Activated naive CD4-positive, alpha-beta T cell treated with anti-CD3 and anti-CD28 coated beads, Interleukin-2, amount 10 ng/mL, durations not matched to agents 7 days and 5 days (primary cell): ENCODE data around the gene LIN7B.

Experiments
- CTCF ChIA-PET: fragments of 350-600 bp; sonication (Branson Sonifier 250); formaldehyde crosslinking; loops from one replicate; lab custom pipeline; 2021; ENCODE audit warnings: antibody characterized with exemption; lab: Charles Lee
- DNase-seq: peaks from one replicate; pipeline ENCODE4 v3.0.0-alpha.2; 2020
- H3K27ac Mint-ChIP-seq: one replicate; pipeline ENCODE4 v1.8.0; 2021; ENCODE audit warnings: mild to moderate bottlenecking, moderate library complexity, mixed read lengths
- H3K27me3 Mint-ChIP-seq: one replicate; pipeline ENCODE4 v1.8.0; 2021; ENCODE audit warnings: mild to moderate bottlenecking, mixed read lengths
- H3K36me3 Mint-ChIP-seq: one replicate; pipeline ENCODE4 v1.8.0; 2021; ENCODE audit warnings: mixed read lengths
- H3K4me1 Mint-ChIP-seq: one replicate; pipeline ENCODE4 v1.8.0; 2021; ENCODE audit warnings: mixed read lengths
- H3K4me3 Mint-ChIP-seq: one replicate; pipeline ENCODE4 v1.8.0; 2021; ENCODE audit warnings: mild to moderate bottlenecking, moderate library complexity, mixed read lengths
- H3K9me3 Mint-ChIP-seq: one replicate; pipeline ENCODE4 v1.8.0; 2021; ENCODE audit warnings: mixed read lengths

The LIN7B gene

DNA sequence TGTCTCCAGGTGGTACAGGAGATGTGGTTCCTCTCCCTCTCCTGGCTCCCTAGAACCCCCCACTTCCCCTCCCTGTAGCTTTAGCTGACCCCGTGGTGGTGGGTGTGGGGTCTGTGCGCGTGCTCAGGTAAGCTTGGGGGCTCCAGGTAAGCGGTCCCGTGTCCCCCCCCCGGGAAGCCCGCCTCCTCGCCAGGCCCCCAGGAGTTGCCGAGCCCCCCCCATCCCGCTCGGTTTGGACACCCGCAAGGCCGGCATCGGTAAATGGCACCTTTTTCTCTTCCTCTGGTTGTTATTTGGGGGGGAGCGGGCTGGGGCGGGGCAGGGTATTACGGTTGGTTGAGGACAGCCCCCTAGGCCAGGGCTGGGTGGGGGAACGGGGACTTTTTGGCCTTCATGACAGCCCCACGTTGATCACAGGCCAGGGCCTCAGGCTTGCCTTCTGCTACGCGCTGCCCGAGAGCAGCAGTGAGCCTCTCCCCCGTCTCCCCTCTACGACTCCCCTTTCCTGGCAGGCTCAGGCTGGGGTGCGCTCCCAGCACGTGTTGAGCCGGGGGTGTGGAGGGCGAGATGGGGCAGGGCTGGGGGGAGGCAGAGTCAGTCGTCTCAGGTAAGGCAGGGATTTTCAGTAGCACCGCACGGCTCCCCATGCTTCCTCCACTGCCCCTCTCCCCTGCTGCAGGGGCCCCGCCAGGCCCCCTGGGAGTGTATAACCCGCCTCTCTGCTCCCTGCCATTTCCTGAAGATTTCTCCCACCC is 10.7 kb upstream of the LIN7B start:
- Mint-ChIP-seq H3K27ac (no peak overlapping the region), H3K9me3 (no peaks in the 10 kb centered on the region), H3K4me1 (peaks cover 4% of the 10 kb centered on the region), H3K4me3 (no peak overlapping the region), H3K27me3 (no peaks in the 10 kb centered on the region), H3K36me3 (peaks cover 53% of the 10 kb centered on the region)
- DNase-seq = no peak
- CTCF ChIA-PET = no interaction called here

DNA sequence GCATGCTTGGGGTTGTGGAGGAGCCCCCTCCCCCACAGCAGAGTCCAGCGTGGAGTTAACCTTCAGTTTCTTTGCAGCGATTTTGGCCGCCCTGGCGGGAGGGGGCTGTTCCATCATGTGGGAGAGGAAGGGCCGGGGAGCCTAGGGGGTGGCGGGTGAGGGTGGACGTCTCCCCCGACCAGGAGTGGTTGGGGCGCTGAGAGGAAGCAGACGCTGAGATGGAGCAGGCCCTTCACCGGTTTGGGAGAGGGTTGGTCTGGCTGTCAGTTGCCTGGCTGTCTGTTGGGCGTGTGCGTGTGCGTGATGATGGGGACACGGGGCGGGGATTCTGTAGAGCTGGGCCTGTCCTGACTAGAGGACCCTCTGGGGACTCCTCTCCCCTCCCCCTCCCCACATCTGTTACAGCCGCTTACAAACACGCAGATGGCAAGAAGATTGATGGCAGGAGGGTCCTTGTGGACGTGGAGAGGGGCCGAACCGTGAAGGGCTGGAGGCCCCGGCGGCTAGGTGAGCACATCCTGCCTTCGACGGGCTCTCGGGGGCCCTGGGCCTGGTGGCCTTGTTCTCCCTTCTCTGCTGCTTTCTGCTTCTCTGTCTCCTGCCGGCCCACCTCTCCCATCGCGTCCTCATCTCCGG is 9.8 kb upstream of the LIN7B start:
- Mint-ChIP-seq H3K27me3 (no peaks in the 10 kb centered on the region), H3K4me3 (no peak overlapping the region), H3K4me1 (peaks cover 6% of the 10 kb centered on the region), H3K36me3 (peaks cover 54% of the 10 kb centered on the region), H3K9me3 (no peaks in the 10 kb centered on the region), H3K27ac (no peak overlapping the region)
- CTCF ChIA-PET = interaction anchor here (2.7 kb wide), 1 partner anchor 10 kb away, joined by 11 read pairs; the partner anchor contains the start of gene LIN7B
- no peak for DNase-seq

- Mint-ChIP-seq H3K27me3 (no peaks in the 10 kb centered on the region), H3K27ac (peak overlapping the region; percentile 74), H3K4me1 (peaks cover 6% of the 10 kb centered on the region), H3K4me3 (peak overlapping the region; percentile 18), H3K9me3 (no peaks in the 10 kb centered on the region), H3K36me3 (peaks cover 38% of the 10 kb centered on the region)
- DNase-seq = peak; percentile 77
- CTCF ChIA-PET = interaction anchor here (0.5 to 2.7 kb wide), 9 partner anchors 8 to 119 kb away, joined by 3 to 18 read pairs (median 7); partner anchors contain the start of gene LIN7B
Measured at GRCh38 chr19:49106648-49107135, 7.5 kb upstream of the LIN7B start.

- H3K4me1 Mint-ChIP-seq = peaks cover 7% of the 10 kb centered on the region
- H3K27ac Mint-ChIP-seq = no peak overlapping the region
- H3K36me3 Mint-ChIP-seq = peaks cover 35% of the 10 kb centered on the region
- H3K4me3 Mint-ChIP-seq = no peak overlapping the region
- CTCF ChIA-PET = no interaction called here
- no peaks in the 10 kb centered on the region for H3K27me3 Mint-ChIP-seq
- no peaks in the 10 kb centered on the region for H3K9me3 Mint-ChIP-seq
- no peak for DNase-seq
Measured at GRCh38 chr19:49107625-49108459, 6.3 kb upstream of the LIN7B start.

DNA sequence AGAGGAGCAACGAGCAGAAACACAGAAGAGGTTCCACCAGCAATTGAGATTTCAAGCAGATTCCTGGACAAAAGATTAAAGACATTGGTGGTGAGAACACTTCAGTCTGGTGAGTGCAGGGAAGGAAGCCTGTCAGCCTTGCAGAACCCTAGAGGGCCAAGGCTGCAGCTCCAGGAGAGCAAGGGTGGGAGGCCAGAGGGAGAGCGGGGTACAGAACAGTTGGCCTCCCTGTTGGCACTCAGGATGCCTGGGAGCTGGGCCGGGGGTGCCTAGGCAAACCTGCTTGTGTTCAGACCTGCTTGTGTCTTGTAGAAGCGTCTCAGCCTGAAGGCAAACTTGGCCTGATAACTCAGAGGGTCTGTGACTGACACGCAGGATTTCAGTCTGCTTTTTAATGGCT is 5.1 kb upstream of the LIN7B start:
- no peak overlapping the region for H3K4me3 Mint-ChIP-seq
- H3K4me1 Mint-ChIP-seq = peaks cover 18% of the 10 kb centered on the region
- H3K36me3 Mint-ChIP-seq = peaks cover 35% of the 10 kb centered on the region
- CTCF ChIA-PET = no interaction called here
- H3K9me3 Mint-ChIP-seq = no peaks in the 10 kb centered on the region
- DNase-seq = no peak
- no peak overlapping the region for H3K27ac Mint-ChIP-seq
- no peaks in the 10 kb centered on the region for H3K27me3 Mint-ChIP-seq

DNA sequence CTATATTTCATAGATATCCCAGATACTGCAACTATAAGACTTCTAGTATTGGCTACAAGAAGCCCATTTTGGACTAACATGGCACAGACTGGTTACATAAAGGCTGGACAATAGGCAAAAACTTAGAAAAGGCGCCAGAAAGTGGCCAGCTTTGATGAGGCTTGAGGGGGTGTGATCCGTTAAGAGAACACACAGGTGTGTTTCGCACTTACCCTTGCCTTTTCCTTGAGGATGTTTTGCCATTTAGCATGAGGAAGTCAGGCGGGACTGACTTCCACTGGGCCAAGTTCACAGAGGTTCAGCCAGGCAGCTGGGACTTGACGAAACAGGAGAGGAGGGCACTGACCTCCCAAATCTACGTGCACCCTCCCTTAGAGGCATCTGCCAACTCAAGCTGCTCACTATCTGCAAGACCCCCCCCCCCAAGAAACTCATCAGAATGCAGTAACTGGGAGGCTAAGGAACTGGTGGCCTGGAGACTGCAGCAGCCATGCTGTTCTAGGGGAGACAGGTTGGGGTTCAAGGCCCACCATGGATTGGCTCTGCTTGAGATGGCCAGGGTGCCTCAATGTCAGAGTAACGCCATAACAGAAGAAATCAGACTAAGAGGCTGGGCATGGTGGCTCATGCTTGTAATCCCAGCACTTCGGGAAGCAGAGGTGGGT is 4.5 kb upstream of the LIN7B start:
- Mint-ChIP-seq H3K27me3 (no peaks in the 10 kb centered on the region), H3K9me3 (no peaks in the 10 kb centered on the region), H3K4me3 (no peak overlapping the region), H3K4me1 (peaks cover 18% of the 10 kb centered on the region), H3K36me3 (peaks cover 34% of the 10 kb centered on the region), H3K27ac (no peak overlapping the region)
- CTCF ChIA-PET = interaction anchor here (1.2 kb wide), 1 partner anchor 37 kb away, joined by 3 read pairs; no protein-coding TSS in a partner anchor
- DNase-seq = no peak

GRCh38 chr19:49110567-49110966 is 3.6 kb upstream of the LIN7B start:
- Mint-ChIP-seq H3K9me3 (no peaks in the 10 kb centered on the region), H3K27ac (no peak overlapping the region), H3K36me3 (peaks cover 28% of the 10 kb centered on the region), H3K4me1 (peaks cover 22% of the 10 kb centered on the region), H3K4me3 (no peak overlapping the region), H3K27me3 (no peaks in the 10 kb centered on the region)
- DNase-seq = no peak
- CTCF ChIA-PET = interaction anchor here (1.2 kb wide), 1 partner anchor 36 kb away, joined by 3 read pairs; no protein-coding TSS in a partner anchor

- no peak overlapping the region for H3K27ac Mint-ChIP-seq
- H3K36me3 Mint-ChIP-seq = peaks cover 24% of the 10 kb centered on the region
- H3K4me3 Mint-ChIP-seq = no peak overlapping the region
- H3K27me3 Mint-ChIP-seq = no peaks in the 10 kb centered on the region
- H3K9me3 Mint-ChIP-seq = no peaks in the 10 kb centered on the region
- CTCF ChIA-PET = interaction anchor here (1.2 kb wide), 1 partner anchor 35 kb away, joined by 3 read pairs; no protein-coding TSS in a partner anchor
- peaks cover 25% of the 10 kb centered on the region for H3K4me1 Mint-ChIP-seq
- DNase-seq = no peak
Measured at GRCh38 chr19:49111218-49111998, 2.8 kb upstream of the LIN7B start.

GRCh38 chr19:49114630-49115363 is 627 bp downstream of the LIN7B start:
- H3K9me3 Mint-ChIP-seq = no peaks in the 10 kb centered on the region
- peaks cover 5% of the 10 kb centered on the region for H3K27me3 Mint-ChIP-seq
- H3K4me3 Mint-ChIP-seq = peak overlapping the region; percentile 78
- no peak overlapping the region for H3K27ac Mint-ChIP-seq
- CTCF ChIA-PET = interaction anchor here (0.6 to 2.6 kb wide), 9 partner anchors 9 to 84 kb away, joined by 3 to 37 read pairs (median 6); no protein-coding TSS in a partner anchor
- no peaks in the 10 kb centered on the region for H3K36me3 Mint-ChIP-seq
- peaks cover 39% of the 10 kb centered on the region for H3K4me1 Mint-ChIP-seq
- DNase-seq = peak; percentile 74

DNA sequence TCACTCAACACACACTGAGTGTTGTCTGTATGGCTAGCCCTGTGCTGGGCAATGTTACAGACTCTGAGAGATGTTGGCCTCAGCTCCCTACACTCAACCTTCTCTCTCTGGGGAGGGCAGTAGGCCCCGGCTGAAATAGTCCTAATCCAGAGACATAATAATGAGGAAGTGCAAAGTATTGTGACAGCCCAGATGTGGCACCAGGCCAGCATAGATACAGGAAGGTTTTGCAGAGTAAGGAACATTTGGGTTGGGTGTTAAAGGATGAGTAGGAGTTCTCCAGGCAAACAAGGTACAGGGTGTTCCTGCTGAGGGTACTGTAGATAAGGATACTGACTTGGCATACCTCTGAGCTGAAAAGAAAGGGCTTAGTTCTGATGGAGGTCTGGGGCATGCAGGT is 2.4 kb downstream of the LIN7B start:
- Mint-ChIP-seq H3K4me1 (peaks cover 48% of the 10 kb centered on the region), H3K27me3 (peaks cover 21% of the 10 kb centered on the region), H3K27ac (no peak overlapping the region), H3K4me3 (peak overlapping the region; percentile 55), H3K36me3 (no peaks in the 10 kb centered on the region), H3K9me3 (no peaks in the 10 kb centered on the region)
- CTCF ChIA-PET = interaction anchor here (1.0 to 1.2 kb wide), 2 partner anchors 10 to 28 kb away, joined by 3 to 7 read pairs; no protein-coding TSS in a partner anchor
- DNase-seq = no peak

DNA sequence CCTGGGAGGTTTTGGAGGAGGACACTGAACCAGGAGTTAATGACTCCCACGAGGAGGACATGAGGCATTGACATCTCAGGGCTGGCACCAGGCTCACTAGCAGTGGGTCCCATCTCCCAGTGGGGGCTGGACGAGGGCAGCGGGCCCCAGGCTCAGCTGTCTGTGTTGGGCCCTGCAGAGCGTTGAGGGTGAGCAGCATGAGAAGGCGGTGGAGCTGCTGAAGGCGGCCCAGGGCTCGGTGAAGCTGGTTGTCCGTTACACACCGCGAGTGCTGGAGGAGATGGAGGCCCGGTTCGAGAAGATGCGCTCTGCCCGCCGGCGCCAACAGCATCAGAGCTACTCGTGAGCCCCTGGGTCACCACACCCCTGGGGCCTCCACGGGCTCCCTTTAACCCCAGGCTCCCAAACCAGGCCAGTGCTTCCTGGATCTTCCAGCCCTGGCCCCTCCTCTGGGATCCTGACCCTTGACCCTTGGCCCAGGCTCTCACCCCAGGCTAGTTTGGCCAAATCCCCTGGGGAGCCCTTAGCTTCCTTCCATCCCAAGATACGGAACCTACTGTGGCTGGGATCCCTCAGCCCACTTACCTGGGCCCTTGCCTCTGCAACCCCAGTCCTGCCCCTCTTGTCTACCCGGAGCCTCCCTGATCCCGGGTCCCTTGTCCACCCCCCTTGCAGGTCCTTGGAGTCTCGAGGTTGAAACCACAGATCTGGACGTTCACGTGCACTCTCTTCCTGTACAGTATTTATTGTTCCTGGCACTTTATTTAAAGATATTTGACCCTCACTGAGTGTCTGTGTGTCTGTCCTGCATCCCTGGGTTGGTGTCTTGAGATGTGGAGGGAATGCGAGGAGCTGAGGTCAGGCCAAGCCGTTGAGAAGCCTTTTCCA is 3.8 kb downstream of the LIN7B start:
- Mint-ChIP-seq H3K27me3 (peaks cover 33% of the 10 kb centered on the region), H3K4me3 (peak overlapping the region; percentile 83), H3K27ac (peak overlapping the region; percentile 78), H3K36me3 (no peaks in the 10 kb centered on the region), H3K9me3 (no peaks in the 10 kb centered on the region), H3K4me1 (peaks cover 46% of the 10 kb centered on the region)
- DNase-seq = no peak
- CTCF ChIA-PET = interaction anchor here (1.1 to 1.2 kb wide), 2 partner anchors 12 to 28 kb away, joined by 6 to 7 read pairs; no protein-coding TSS in a partner anchor
